C4-2B (cell line): ENCODE results near the gene ZSWIM9.

Experiments
- H3K27ac ChIP-seq: fragments of 450-650 bp; 2 replicates; pipeline ENCODE4 v1.5.1; 2017
- ZFX ChIP-seq: fragments of 450-650 bp; IDR thresholded peaks from 2 replicates; pipeline ENCODE4 v1.6.1; 2017
- TF ChIP-seq, protein P1 (sequence below): fragments of 450-650 bp; conservative IDR thresholded peaks from 2 replicates; pipeline ENCODE4 v1.5.1; 2017; ENCODE audit warnings: mild to moderate bottlenecking

ZSWIM9 gene

GRCh38 chr19:48196321-48196763, 25.9 kb downstream of the ZSWIM9 start:
- no peak overlapping the region for H3K27ac ChIP-seq
- TF ChIP-seq ZFX = no peak
- TF ChIP-seq, protein P1, sequence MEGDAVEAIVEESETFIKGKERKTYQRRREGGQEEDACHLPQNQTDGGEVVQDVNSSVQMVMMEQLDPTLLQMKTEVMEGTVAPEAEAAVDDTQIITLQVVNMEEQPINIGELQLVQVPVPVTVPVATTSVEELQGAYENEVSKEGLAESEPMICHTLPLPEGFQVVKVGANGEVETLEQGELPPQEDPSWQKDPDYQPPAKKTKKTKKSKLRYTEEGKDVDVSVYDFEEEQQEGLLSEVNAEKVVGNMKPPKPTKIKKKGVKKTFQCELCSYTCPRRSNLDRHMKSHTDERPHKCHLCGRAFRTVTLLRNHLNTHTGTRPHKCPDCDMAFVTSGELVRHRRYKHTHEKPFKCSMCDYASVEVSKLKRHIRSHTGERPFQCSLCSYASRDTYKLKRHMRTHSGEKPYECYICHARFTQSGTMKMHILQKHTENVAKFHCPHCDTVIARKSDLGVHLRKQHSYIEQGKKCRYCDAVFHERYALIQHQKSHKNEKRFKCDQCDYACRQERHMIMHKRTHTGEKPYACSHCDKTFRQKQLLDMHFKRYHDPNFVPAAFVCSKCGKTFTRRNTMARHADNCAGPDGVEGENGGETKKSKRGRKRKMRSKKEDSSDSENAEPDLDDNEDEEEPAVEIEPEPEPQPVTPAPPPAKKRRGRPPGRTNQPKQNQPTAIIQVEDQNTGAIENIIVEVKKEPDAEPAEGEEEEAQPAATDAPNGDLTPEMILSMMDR = no peak

- TF ChIP-seq ZFX = no peak
- TF ChIP-seq, protein P1 = no peak
- H3K27ac ChIP-seq = no peak overlapping the region
Measured at GRCh38 chr19:48196933-48197665, 26.6 kb downstream of the ZSWIM9 start.

DNA sequence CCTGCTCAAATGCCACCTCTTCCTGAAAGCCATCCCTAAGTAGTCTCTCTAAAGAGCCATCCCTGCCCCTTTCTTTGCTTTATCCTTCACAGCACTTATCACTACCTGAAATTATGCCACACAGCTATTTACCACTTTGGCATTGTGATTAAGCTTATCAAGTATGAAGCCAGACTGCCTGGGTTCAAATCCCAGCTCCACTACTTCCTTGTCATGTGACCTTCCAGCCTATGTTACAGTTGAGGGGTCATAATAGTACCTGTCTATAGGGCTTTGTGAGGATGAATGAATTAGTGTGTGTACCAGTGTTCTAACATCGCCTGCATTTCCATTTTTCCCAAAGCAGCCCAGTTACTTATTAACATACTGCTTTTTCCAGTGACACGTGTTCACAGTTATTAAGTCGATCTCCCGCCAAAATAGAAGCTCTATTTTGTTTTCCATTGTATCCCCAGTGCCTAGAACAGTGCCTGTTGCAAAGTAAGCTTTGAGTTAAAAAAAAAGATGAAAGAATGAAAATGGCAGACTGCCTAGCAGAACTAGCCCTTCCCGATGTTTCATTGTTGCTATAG, 32.8 kb downstream of the ZSWIM9 start:
- TF ChIP-seq, protein P1 = no peak
- TF ChIP-seq ZFX = no peak
- H3K27ac ChIP-seq = peak overlapping the region; percentile 70

GRCh38 chr19:48203794-48204628, 33.5 kb downstream of the ZSWIM9 start:
- TF ChIP-seq, protein P1 = no peak
- no peak for TF ChIP-seq ZFX
- peak overlapping the region; percentile 70 for H3K27ac ChIP-seq

- no peak overlapping the region for H3K27ac ChIP-seq
- TF ChIP-seq, protein P1 = no peak
- TF ChIP-seq ZFX = no peak
Measured at GRCh38 chr19:48206397-48207093, 36.1 kb downstream of the ZSWIM9 start.

DNA sequence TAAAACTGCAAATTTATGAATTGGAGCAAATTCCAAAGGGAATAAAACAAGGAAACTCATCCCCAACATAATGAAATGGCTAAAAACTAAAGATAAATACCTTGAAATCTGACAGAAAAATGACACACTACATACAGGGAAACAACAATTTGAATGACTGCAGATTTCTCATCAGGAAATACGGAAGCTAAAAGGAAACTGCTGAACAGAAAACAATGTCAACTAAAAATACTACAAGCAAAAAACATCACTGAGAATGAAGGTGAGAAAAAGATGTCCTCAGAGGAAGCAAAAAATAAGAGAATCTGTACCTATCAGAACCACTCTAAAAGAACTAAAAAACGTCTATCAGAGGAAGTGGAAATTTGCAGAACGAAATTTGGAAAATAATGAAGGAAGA, 39.5 kb downstream of the ZSWIM9 start:
- TF ChIP-seq, protein P1 = no peak
- no peak for TF ChIP-seq ZFX
- no peak overlapping the region for H3K27ac ChIP-seq
